Caco-2 (cell line): ENCODE measurements around the gene HEBP1. TPM values are rescaled to one million over a fixed set of nuclear protein-coding genes. Genes with fewer than 3 reads are reported as not detected.

ENCODE experiments used
- BruUV-seq: library from RNA; stranded (reverse); fragments of 400-500 nt; replicated peaks from 2 replicates; lab custom pipeline; 2021; lab: Mats Ljungman, UMichigan
- CTCF ChIA-PET: fragments of 300-600 bp; sonication (Branson Sonifier 250); formaldehyde crosslinking; loops from one replicate; lab custom pipeline; 2022; ENCODE audit warnings: antibody characterized with exemption; lab: Charles Lee
- POLR2A ChIA-PET: fragments of 300-600 bp; sonication (Branson Sonifier 250); formaldehyde crosslinking; loops from one replicate; lab custom pipeline; 2022; ENCODE audit warnings: antibody characterized with exemption; lab: Charles Lee
- DNase-seq, 2 experiments: peaks; one replicate each; pipeline versions ENCODE4 v3.0.0 to v3.0.0-alpha.2; 2020 to 2022
- H3K27me3 ChIP-seq: replicated peaks from 2 replicates; pipeline ENCODE4 v1.6.0; 2011; ENCODE audit warnings: low read length; ENCODE audit not compliant: control insufficient read depth, insufficient read depth
- H3K36me3 ChIP-seq: 2 replicates; pipeline ENCODE4 v1.5.1; 2011; ENCODE audit warnings: low read length; ENCODE audit not compliant: control insufficient read depth, insufficient read depth
- H3K4me1 ChIP-seq: fragments of 250-450 bp; sonication (Bioruptor Pico); 2 replicates; pipeline ENCODE4 v1.5.1; 2020; ENCODE audit warnings: mild to moderate bottlenecking
- H3K4me3 ChIP-seq: 2 replicates; pipeline ENCODE4 v1.5.1; 2011; ENCODE audit warnings: low read depth, mild to moderate bottlenecking, control low read depth, low read length
- H3K9me3 ChIP-seq: fragments of 250-450 bp; sonication (Bioruptor Pico); 2 replicates; pipeline ENCODE4 v1.5.1; 2020; ENCODE audit warnings: mild to moderate bottlenecking, moderate library complexity
- H3K27ac Mint-ChIP-seq: one replicate; pipeline ENCODE4 v1.8.0; 2022; ENCODE audit warnings: mixed read lengths; ENCODE audit not compliant: unreplicated experiment
- H3K27me3 Mint-ChIP-seq: one replicate; pipeline ENCODE4 v1.8.0; 2022; ENCODE audit warnings: mixed read lengths; ENCODE audit not compliant: insufficient read depth, unreplicated experiment
- H3K36me3 Mint-ChIP-seq: one replicate; pipeline ENCODE4 v1.8.0; 2022; ENCODE audit warnings: mild to moderate bottlenecking, mixed read lengths; ENCODE audit not compliant: insufficient read depth, unreplicated experiment
- H3K4me1 Mint-ChIP-seq: one replicate; pipeline ENCODE4 v1.8.0; 2022; ENCODE audit warnings: low read depth, mixed read lengths; ENCODE audit not compliant: unreplicated experiment
- H3K4me3 Mint-ChIP-seq: one replicate; pipeline ENCODE4 v1.8.0; 2022; ENCODE audit warnings: mild to moderate bottlenecking, moderate library complexity, mixed read lengths; ENCODE audit not compliant: unreplicated experiment
- H3K9me3 Mint-ChIP-seq: one replicate; pipeline ENCODE4 v1.8.0; 2022; ENCODE audit warnings: mixed read lengths; ENCODE audit not compliant: unreplicated experiment
- intact Hi-C: fragments of 100-400 bp; cut with micrococcal nuclease; formaldehyde crosslinking; loops from one replicate; pipeline ENCODE4 v1.10.0; 2022; ENCODE audit not compliant: unreplicated experiment
- total RNA-seq: library from RNA; stranded (reverse); gene quantifications from 2 replicates; pipeline ENCODE4 v1.2.3, GENCODE V29; 2022
- TF ChIP-seq, protein P1 (sequence below), 2 experiments: fragments of 200-600 bp in 1 of 2; IDR thresholded peaks; 1 replicate in 1 of 2; 2 replicates in 1 of 2; pipeline versions ENCODE4 v1.5.1 to v1.8.0; 2011 to 2022; ENCODE audit warnings: antibody characterized with exemption in 1 of 2, control low read depth in 1 of 2, inconsistent platforms in 1 of 2, low read depth in 1 of 2, low read length in 1 of 2, mild to moderate bottlenecking in 1 of 2, moderate library complexity in 1 of 2; ENCODE audit not compliant: insufficient read depth in 1 of 2, severe bottlenecking in 1 of 2, unreplicated experiment in 1 of 2

Gene HEBP1
- total RNA-seq, 1 experiment from 2014 or later: 55.8 TPM

GRCh38 chr12:13000925-13001774 lies 1.1 kb upstream of the HEBP1 start:
- Histone ChIP-seq H3K9me3 (no peaks in the 10 kb centered on the region), H3K36me3 (no peaks in the 10 kb centered on the region), H3K4me3 (peak overlapping the region; percentile 85), H3K27me3 (no peaks in the 10 kb centered on the region), H3K4me1 (peaks cover 25% of the 10 kb centered on the region)
- H3K9me3 Mint-ChIP-seq: no peaks in the 10 kb centered on the region
- no TSS peak for BruUV-seq
- TF ChIP-seq, protein P1, sequence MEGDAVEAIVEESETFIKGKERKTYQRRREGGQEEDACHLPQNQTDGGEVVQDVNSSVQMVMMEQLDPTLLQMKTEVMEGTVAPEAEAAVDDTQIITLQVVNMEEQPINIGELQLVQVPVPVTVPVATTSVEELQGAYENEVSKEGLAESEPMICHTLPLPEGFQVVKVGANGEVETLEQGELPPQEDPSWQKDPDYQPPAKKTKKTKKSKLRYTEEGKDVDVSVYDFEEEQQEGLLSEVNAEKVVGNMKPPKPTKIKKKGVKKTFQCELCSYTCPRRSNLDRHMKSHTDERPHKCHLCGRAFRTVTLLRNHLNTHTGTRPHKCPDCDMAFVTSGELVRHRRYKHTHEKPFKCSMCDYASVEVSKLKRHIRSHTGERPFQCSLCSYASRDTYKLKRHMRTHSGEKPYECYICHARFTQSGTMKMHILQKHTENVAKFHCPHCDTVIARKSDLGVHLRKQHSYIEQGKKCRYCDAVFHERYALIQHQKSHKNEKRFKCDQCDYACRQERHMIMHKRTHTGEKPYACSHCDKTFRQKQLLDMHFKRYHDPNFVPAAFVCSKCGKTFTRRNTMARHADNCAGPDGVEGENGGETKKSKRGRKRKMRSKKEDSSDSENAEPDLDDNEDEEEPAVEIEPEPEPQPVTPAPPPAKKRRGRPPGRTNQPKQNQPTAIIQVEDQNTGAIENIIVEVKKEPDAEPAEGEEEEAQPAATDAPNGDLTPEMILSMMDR (IDR thresholded peaks at IDR 0.05; ENCODE audit: insufficient read depth in 1 of 2, low read depth in 1 of 2, low read length in 1 of 2, severe bottlenecking in 1 of 2, unreplicated experiment in 1 of 2): peak in 1 of 2 experiments; percentile 69
- no peaks in the 10 kb centered on the region for H3K36me3 Mint-ChIP-seq
- POLR2A ChIA-PET: no interaction called here
- H3K27me3 Mint-ChIP-seq: no peaks in the 10 kb centered on the region
- H3K27ac Mint-ChIP-seq: peak overlapping the region; percentile 94
- peaks cover 25% of the 10 kb centered on the region for H3K4me1 Mint-ChIP-seq
- CTCF ChIA-PET: interaction anchor here (0.7 to 1.5 kb wide), 2 partner anchors 80 to 211 kb away, joined by 3 read pairs; no protein-coding TSS in a partner anchor
- intact Hi-C loops: loop anchor here (1.0 to 2.0 kb wide), 2 partner anchors 44 to 211 kb away; partner anchors contain the start of gene FAM234B
- peak; percentile 59 to 76 for DNase-seq
- H3K4me3 Mint-ChIP-seq: peak overlapping the region; percentile 88

GRCh38 chr12:13000616-13000924 lies 505 bp upstream of the HEBP1 start:
- peaks cover 25% of the 10 kb centered on the region for H3K4me1 Mint-ChIP-seq
- BruUV-seq: TSS peak; percentile 76

More at GRCh38 chr12:13000616-13000924, 505 bp upstream of the HEBP1 start:
- H3K27ac Mint-ChIP-seq: peak overlapping the region; percentile 94
- H3K27me3 Mint-ChIP-seq: no peaks in the 10 kb centered on the region
- Histone ChIP-seq H3K27me3 (no peaks in the 10 kb centered on the region), H3K36me3 (no peaks in the 10 kb centered on the region), H3K4me1 (peaks cover 25% of the 10 kb centered on the region), H3K9me3 (no peaks in the 10 kb centered on the region), H3K4me3 (peak overlapping the region; percentile 85)
- peak overlapping the region; percentile 88 for H3K4me3 Mint-ChIP-seq
- TF ChIP-seq, protein P1 (IDR thresholded peaks at IDR 0.05; ENCODE audit: insufficient read depth in 1 of 2, low read depth in 1 of 2, low read length in 1 of 2, severe bottlenecking in 1 of 2, unreplicated experiment in 1 of 2): no peak
- POLR2A ChIA-PET: no interaction called here
- intact Hi-C loops: loop anchor here (2.0 kb wide), 1 partner anchor 44 kb away; the partner anchor contains the start of gene FAM234B
- no peaks in the 10 kb centered on the region for H3K9me3 Mint-ChIP-seq
- peak in 1 of 2 experiments; percentile 73 for DNase-seq
- CTCF ChIA-PET: interaction anchor here (0.7 to 1.5 kb wide), 2 partner anchors 79 to 210 kb away, joined by 3 read pairs; no protein-coding TSS in a partner anchor
- no peaks in the 10 kb centered on the region for H3K36me3 Mint-ChIP-seq
